ENCODE results near the gene GRAP2. TPM values are rescaled to one million over a fixed set of nuclear protein-coding genes. Genes with fewer than 3 reads are reported as not detected.
A peak's percentile ranks its signal among the peaks of the same experiment; 100 is the strongest.

GRAP2 gene
- total and polyA plus RNA-seq, 2 donors (not counting 1 experiment from before 2014, with no cell fraction given), result 13.5 to 26.4 TPM

DNA sequence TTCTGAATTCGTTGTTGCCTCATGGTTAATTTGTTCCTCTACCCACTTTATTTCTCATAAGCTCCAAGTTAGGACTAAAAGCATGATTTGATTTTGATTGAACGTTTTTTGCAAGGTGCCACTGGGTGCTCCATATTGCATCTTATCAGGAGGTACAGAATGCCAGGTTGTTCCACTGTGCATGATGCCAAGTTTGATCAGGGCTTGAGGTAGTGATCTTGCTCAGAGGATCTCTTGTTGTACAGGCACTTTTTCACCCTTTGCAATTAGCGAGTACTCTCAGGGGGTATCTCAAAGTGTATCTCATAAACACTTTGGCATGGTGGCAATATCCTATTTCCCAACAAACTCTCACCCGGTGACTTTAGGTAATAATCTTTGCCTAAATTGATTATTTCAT is 4.0 kb downstream of the GRAP2 start:
- Mint-ChIP-seq H3K9me3 (ENCODE audit: insufficient read depth) (no peaks in the 10 kb centered on the region), H3K27ac (peak overlapping the region; percentile 43), H3K27me3 (no peaks in the 10 kb centered on the region), H3K4me3 (no peak overlapping the region), H3K4me1 (peaks cover 65% of the 10 kb centered on the region)
- no peak overlapping the region for H2AFZ ChIP-seq (ENCODE audit: insufficient read depth, low read depth, low read length, poor library complexity, severe bottlenecking)
- peaks cover 88% of the 10 kb centered on the region for H3K79me2 ChIP-seq (ENCODE audit: control insufficient read depth, insufficient read depth, low read length)
- WGBS (ENCODE audit: insufficient coverage), result no CpG with 5 or more reads among the region's 4 CpGs
- H3K27ac ChIP-seq (ENCODE audit: low read length in 2 of 2), result no peak overlapping the region
- H3K27me3 ChIP-seq (replicated peaks in 1 of 4; ENCODE audit: control extremely low read depth in 1 of 4, control insufficient read depth in 3 of 4, insufficient read depth in 4 of 4, low read length in 3 of 4), result no peaks in the 10 kb centered on the region
- ATAC-seq (ENCODE audit: low read depth) (no peak), DNase-seq (no peak)
- peaks cover 5% of the 10 kb centered on the region for H4K20me1 ChIP-seq (ENCODE audit: control insufficient read depth, insufficient read depth, low read length, poor library complexity, severe bottlenecking)
- H3K9me3 ChIP-seq (ENCODE audit: control extremely low read depth in 1 of 3, control insufficient read depth in 2 of 3, insufficient read depth in 1 of 3, low read length in 2 of 3), result no peaks in the 10 kb centered on the region
- peaks cover 30 to 33% of the 10 kb centered on the region in 2 donors for H3K4me1 ChIP-seq (ENCODE audit: control insufficient read depth in 2 of 2, insufficient read depth in 2 of 2, low read length in 2 of 2)
- no peak overlapping the region for H3K4me3 ChIP-seq (ENCODE audit: control extremely low read depth in 1 of 5, extremely low read depth in 1 of 5, insufficient read depth in 1 of 5, low read depth in 2 of 5, low read length in 4 of 5)
- TF ChIP-seq CTCF (IDR thresholded peaks at IDR 0.05) (no peak), EZH2 (IDR thresholded peaks at IDR 0.05; ENCODE audit: borderline replicate concordance, insufficient read depth, low read depth, low read length, poor library complexity, severe bottlenecking) (no peak)
- ChIA-PET CTCF (interaction anchor here (0.9 kb wide), 1 partner anchor 353 kb away, joined by 3 read pairs; no protein-coding TSS in a partner anchor), POLR2A (interaction anchor here (0.6 kb wide), 1 partner anchor 148 kb away, joined by 6 read pairs; no protein-coding TSS in a partner anchor)
- H3K4me2 ChIP-seq (replicated peaks; ENCODE audit: low read depth, low read length, poor library complexity, severe bottlenecking), result no peak overlapping the region
- peaks cover 0 to 3% of the 10 kb centered on the region in 2 experiments for H3K36me3 ChIP-seq (replicated peaks in 1 of 2; ENCODE audit: control extremely low read depth in 1 of 2, control insufficient read depth in 1 of 2, extremely low read depth in 1 of 2, insufficient read depth in 2 of 2, low read length in 1 of 2)
- no peak overlapping the region for H3K9ac ChIP-seq (ENCODE audit: low read length)
- intact Hi-C loops (cut with micrococcal nuclease), result loop anchor here (5.0 kb wide), 1 partner anchor 48 kb away; no protein-coding TSS in a partner anchor

DNA sequence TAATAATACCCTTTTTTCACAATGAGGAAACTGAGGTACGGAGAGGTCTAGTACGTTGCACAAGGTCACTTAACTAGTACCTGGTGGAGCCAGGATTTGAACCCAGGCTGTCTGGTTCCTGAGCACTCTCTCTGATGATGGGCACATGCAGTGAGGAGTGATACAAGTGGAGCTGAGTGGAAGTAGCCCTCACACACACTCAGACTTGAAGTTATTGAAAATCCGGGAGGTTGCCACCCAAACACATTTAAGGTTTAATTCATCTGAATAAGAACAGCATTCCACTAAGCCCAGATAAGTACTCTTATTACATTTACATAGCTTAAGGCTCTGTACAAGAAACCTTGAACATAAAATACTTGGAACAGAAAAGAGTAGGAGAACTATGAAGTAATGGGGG is 4.8 kb downstream of the GRAP2 start:
- no peak overlapping the region for H3K4me2 ChIP-seq (replicated peaks; ENCODE audit: low read depth, low read length, poor library complexity, severe bottlenecking)
- no peak overlapping the region for H3K27ac ChIP-seq (ENCODE audit: low read length in 2 of 2)
- H3K36me3 ChIP-seq (replicated peaks in 1 of 2; ENCODE audit: control extremely low read depth in 1 of 2, control insufficient read depth in 1 of 2, extremely low read depth in 1 of 2, insufficient read depth in 2 of 2, low read length in 1 of 2), result peaks cover 0 to 3% of the 10 kb centered on the region in 2 experiments
- Mint-ChIP-seq H3K27ac (no peak overlapping the region), H3K9me3 (ENCODE audit: insufficient read depth) (no peaks in the 10 kb centered on the region), H3K27me3 (no peaks in the 10 kb centered on the region), H3K4me1 (peaks cover 62% of the 10 kb centered on the region), H3K4me3 (no peak overlapping the region)
- H3K4me3 ChIP-seq (ENCODE audit: control extremely low read depth in 1 of 5, extremely low read depth in 1 of 5, insufficient read depth in 1 of 5, low read depth in 2 of 5, low read length in 4 of 5), result no peak overlapping the region
- peaks cover 24 to 26% of the 10 kb centered on the region in 2 donors for H3K4me1 ChIP-seq (ENCODE audit: control insufficient read depth in 2 of 2, insufficient read depth in 2 of 2, low read length in 2 of 2)
- WGBS (ENCODE audit: insufficient coverage), result no CpG with 5 or more reads among the region's 3 CpGs
- peaks cover 5% of the 10 kb centered on the region for H4K20me1 ChIP-seq (ENCODE audit: control insufficient read depth, insufficient read depth, low read length, poor library complexity, severe bottlenecking)
- H2AFZ ChIP-seq (ENCODE audit: insufficient read depth, low read depth, low read length, poor library complexity, severe bottlenecking), result no peak overlapping the region
- DNase-seq, result no peak
- H3K79me2 ChIP-seq (ENCODE audit: control insufficient read depth, insufficient read depth, low read length), result peaks cover 97% of the 10 kb centered on the region
- no peak for ATAC-seq (ENCODE audit: low read depth)
- POLR2A ChIA-PET, result no interaction called here
- H3K27me3 ChIP-seq (replicated peaks in 1 of 4; ENCODE audit: control extremely low read depth in 1 of 4, control insufficient read depth in 3 of 4, insufficient read depth in 4 of 4, low read length in 3 of 4), result no peaks in the 10 kb centered on the region
- CTCF ChIA-PET, result interaction anchor here (1.1 kb wide), 1 partner anchor 20 kb away, joined by 4 read pairs; no protein-coding TSS in a partner anchor
- intact Hi-C loops (cut with micrococcal nuclease), result no loop called here
- no peak for TF ChIP-seq EZH2 (IDR thresholded peaks at IDR 0.05; ENCODE audit: borderline replicate concordance, insufficient read depth, low read depth, low read length, poor library complexity, severe bottlenecking)
- no peak for TF ChIP-seq CTCF (IDR thresholded peaks at IDR 0.05)
- H3K9me3 ChIP-seq (ENCODE audit: control extremely low read depth in 1 of 3, control insufficient read depth in 2 of 3, insufficient read depth in 1 of 3, low read length in 2 of 3), result no peaks in the 10 kb centered on the region
- H3K9ac ChIP-seq (ENCODE audit: low read length), result no peak overlapping the region
